ENCODE measurements around the gene UCK1. TPM values are rescaled to one million over a fixed set of nuclear protein-coding genes. Genes with fewer than 3 reads are reported as not detected.
"Not testable (repeated sequence)": the region's sequence is repeated elsewhere in the genome, so short reads cannot be mapped to it uniquely, and the experiment has no call there.

The UCK1 gene
- total and polyA plus RNA-seq, 4 donors: 13.4 to 34.1 (median 24.0) TPM

- Histone ChIP-seq H3K9ac (ENCODE audit: low read depth in 1 of 2, low read length in 2 of 2) (no peak overlapping the region), H3K36me3 (ENCODE audit: control insufficient read depth in 4 of 4, insufficient read depth in 3 of 4, low read depth in 1 of 4, low read length in 3 of 4) (no peaks in the 10 kb centered on the region), H3K9me3 (ENCODE audit: control insufficient read depth in 4 of 4, low read length in 3 of 4) (no peaks in the 10 kb centered on the region), H3K4me3 (ENCODE audit: low read depth in 1 of 3, low read length in 3 of 3) (no peak overlapping the region), H3K27me3 (ENCODE audit: control insufficient read depth in 4 of 4, insufficient read depth in 4 of 4, low read length in 3 of 4) (no peaks in the 10 kb centered on the region), H3K4me1 (ENCODE audit: control insufficient read depth in 4 of 4, insufficient read depth in 4 of 4, low read length in 3 of 4) (peaks cover 0 to under 1% (median 0%) of the 10 kb centered on the region in 4 donors), H3K27ac (ENCODE audit: low read depth in 1 of 2, low read length in 2 of 2) (no peak overlapping the region)
- DNase-seq (ENCODE audit: low spot score): no peak
- no peak for TF ChIP-seq HNF4A (conservative IDR thresholded peaks at IDR 0.05)
- TF ChIP-seq EGR1 (IDR thresholded peaks at IDR 0.05; ENCODE audit: low read depth in 2 of 2): no peak
- TF ChIP-seq HNF4G (IDR thresholded peaks at IDR 0.05): no peak
- TF ChIP-seq NR2F2 (IDR thresholded peaks at IDR 0.05): no peak
- TF ChIP-seq, protein P1, sequence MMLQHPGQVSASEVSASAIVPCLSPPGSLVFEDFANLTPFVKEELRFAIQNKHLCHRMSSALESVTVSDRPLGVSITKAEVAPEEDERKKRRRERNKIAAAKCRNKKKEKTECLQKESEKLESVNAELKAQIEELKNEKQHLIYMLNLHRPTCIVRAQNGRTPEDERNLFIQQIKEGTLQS (IDR thresholded peaks at IDR 0.05): no peak
- no peak for TF ChIP-seq SP1 (IDR thresholded peaks at IDR 0.05)
- TF ChIP-seq YY1 (IDR thresholded peaks at IDR 0.05): no peak
- TF ChIP-seq ZBTB33 (IDR thresholded peaks at IDR 0.05): no peak
- TF ChIP-seq FOXA1 (IDR thresholded peaks at IDR 0.05): no peak
- TF ChIP-seq GABPA (IDR thresholded peaks at IDR 0.05 in 1 of 2, conservative IDR thresholded peaks at IDR 0.05 in 1 of 2): no peak
- 95% methylated on average over 6 of the region's 6 CpGs for WGBS
Observed at GRCh38 chr9:131552030-131552429, 21.0 kb upstream of the UCK1 start.

DNA sequence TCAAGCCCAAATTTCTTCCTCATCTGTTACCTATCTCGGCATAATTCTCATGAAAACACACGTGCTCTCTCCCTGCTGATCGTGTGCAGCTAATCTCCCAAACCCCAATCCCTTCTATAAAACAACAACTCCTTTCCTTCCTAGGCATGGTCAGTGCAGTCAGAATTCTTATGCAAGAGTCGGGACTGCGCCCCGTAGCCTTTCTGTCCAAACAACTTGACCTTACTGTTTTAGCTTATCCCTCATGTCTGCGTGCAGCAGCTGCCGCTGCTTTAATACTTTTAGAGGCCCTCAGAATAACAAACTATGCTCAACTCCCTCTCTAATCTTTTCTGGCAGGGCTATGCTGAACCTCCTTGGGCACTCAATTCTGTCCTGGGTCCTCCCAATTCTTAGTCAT is 19.4 kb upstream of the UCK1 start:
- H3K27ac ChIP-seq (ENCODE audit: low read depth in 1 of 2, low read length in 2 of 2); DNase-seq (ENCODE audit: low spot score): not testable (repeated sequence)
- 90% methylated on average over 8 of the region's 8 CpGs for whole genome bisulfite sequencing

DNA sequence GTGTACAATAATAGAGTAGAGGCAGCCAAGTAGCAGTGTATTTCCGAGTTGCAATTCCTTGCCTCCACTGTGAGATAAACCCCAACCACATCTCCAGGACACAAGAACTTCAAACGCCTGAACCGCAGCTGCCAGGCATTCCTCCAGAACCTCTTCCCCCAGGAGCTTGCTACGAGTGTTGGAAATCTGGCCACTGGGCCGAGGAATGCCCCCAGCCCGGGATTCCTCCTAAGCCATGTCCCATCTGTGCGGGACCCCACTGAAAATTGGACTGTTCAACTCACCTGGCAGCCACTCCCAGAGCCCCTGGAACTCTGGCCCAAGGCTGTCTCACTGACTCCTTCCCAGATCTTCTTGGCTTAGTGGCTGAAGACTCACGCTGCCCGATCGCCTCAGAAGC is 18.1 kb upstream of the UCK1 start:
- not testable (repeated sequence) for H3K9me3 ChIP-seq (ENCODE audit: control insufficient read depth in 4 of 4, low read length in 3 of 4); H3K9ac ChIP-seq (ENCODE audit: low read depth in 1 of 2, low read length in 2 of 2); H3K4me3 ChIP-seq (ENCODE audit: low read depth in 1 of 3, low read length in 3 of 3); H3K36me3 ChIP-seq (ENCODE audit: control insufficient read depth in 4 of 4, insufficient read depth in 3 of 4, low read depth in 1 of 4, low read length in 3 of 4); H3K27ac ChIP-seq (ENCODE audit: low read depth in 1 of 2, low read length in 2 of 2); DNase-seq (ENCODE audit: low spot score); H3K27me3 ChIP-seq (ENCODE audit: control insufficient read depth in 4 of 4, insufficient read depth in 4 of 4, low read length in 3 of 4)
- WGBS: 92% methylated on average over 10 of the region's 10 CpGs
- H3K4me1 ChIP-seq (ENCODE audit: control insufficient read depth in 4 of 4, insufficient read depth in 4 of 4, low read length in 3 of 4): peaks cover 5 to 14% (median 7%) of the 10 kb centered on the region in 4 donors

More for the DNA sequence above, 19.4 kb upstream of the UCK1 start:
- H3K36me3 ChIP-seq (ENCODE audit: control insufficient read depth in 4 of 4, insufficient read depth in 3 of 4, low read depth in 1 of 4, low read length in 3 of 4); H3K9ac ChIP-seq (ENCODE audit: low read depth in 1 of 2, low read length in 2 of 2); H3K4me3 ChIP-seq (ENCODE audit: low read depth in 1 of 3, low read length in 3 of 3); H3K27me3 ChIP-seq (ENCODE audit: control insufficient read depth in 4 of 4, insufficient read depth in 4 of 4, low read length in 3 of 4); H3K9me3 ChIP-seq (ENCODE audit: control insufficient read depth in 4 of 4, low read length in 3 of 4): not testable (repeated sequence)
- peaks cover 5 to 14% (median 7%) of the 10 kb centered on the region in 4 donors for H3K4me1 ChIP-seq (ENCODE audit: control insufficient read depth in 4 of 4, insufficient read depth in 4 of 4, low read length in 3 of 4)

GRCh38 chr9:131546336-131547084 is 15.4 kb upstream of the UCK1 start:
- no peak for DNase-seq (ENCODE audit: low spot score)
- WGBS: 5% methylated on average over 49 of the region's 49 CpGs

More at GRCh38 chr9:131546336-131547084, 15.4 kb upstream of the UCK1 start:
- H3K27me3 ChIP-seq (ENCODE audit: control insufficient read depth in 4 of 4, insufficient read depth in 4 of 4, low read length in 3 of 4): peaks cover 0 to 3% (median 0%) of the 10 kb centered on the region in 4 donors
- H3K36me3 ChIP-seq (ENCODE audit: control insufficient read depth in 4 of 4, insufficient read depth in 3 of 4, low read depth in 1 of 4, low read length in 3 of 4): no peaks in the 10 kb centered on the region
- TF ChIP-seq, protein P2, sequence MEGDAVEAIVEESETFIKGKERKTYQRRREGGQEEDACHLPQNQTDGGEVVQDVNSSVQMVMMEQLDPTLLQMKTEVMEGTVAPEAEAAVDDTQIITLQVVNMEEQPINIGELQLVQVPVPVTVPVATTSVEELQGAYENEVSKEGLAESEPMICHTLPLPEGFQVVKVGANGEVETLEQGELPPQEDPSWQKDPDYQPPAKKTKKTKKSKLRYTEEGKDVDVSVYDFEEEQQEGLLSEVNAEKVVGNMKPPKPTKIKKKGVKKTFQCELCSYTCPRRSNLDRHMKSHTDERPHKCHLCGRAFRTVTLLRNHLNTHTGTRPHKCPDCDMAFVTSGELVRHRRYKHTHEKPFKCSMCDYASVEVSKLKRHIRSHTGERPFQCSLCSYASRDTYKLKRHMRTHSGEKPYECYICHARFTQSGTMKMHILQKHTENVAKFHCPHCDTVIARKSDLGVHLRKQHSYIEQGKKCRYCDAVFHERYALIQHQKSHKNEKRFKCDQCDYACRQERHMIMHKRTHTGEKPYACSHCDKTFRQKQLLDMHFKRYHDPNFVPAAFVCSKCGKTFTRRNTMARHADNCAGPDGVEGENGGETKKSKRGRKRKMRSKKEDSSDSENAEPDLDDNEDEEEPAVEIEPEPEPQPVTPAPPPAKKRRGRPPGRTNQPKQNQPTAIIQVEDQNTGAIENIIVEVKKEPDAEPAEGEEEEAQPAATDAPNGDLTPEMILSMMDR (IDR thresholded peaks at IDR 0.05; ENCODE audit: low read depth, low read length, missing input control): peak; percentile 26
- TF ChIP-seq GABPA (IDR thresholded peaks at IDR 0.05 in 1 of 2, conservative IDR thresholded peaks at IDR 0.05 in 1 of 2) (no peak), YY1 (IDR thresholded peaks at IDR 0.05) (peak; percentile 12)
- peaks cover 5 to 14% (median 7%) of the 10 kb centered on the region in 4 donors for H3K4me1 ChIP-seq (ENCODE audit: control insufficient read depth in 4 of 4, insufficient read depth in 4 of 4, low read length in 3 of 4)
- no peak overlapping the region for H3K9ac ChIP-seq (ENCODE audit: low read depth in 1 of 2, low read length in 2 of 2)
- H3K9me3 ChIP-seq (ENCODE audit: control insufficient read depth in 4 of 4, low read length in 3 of 4): peaks cover 0 to 6% (median 2%) of the 10 kb centered on the region in 4 donors
- no peak overlapping the region for H3K27ac ChIP-seq (ENCODE audit: low read depth in 1 of 2, low read length in 2 of 2)
- peak overlapping the region in 2 of 3 donors; percentile 55 to 60 for H3K4me3 ChIP-seq (ENCODE audit: low read depth in 1 of 3, low read length in 3 of 3)

Measured in liver (tissue), 9 donors.